ENCODE results near the gene CNGA3. TPM values are rescaled to one million over a fixed set of nuclear protein-coding genes. Genes with fewer than 3 reads are reported as not detected.
"Not testable (repeated sequence)": the region's sequence is repeated elsewhere in the genome, so short reads cannot be mapped to it uniquely, and the experiment has no call there.

Gene CNGA3
- total RNA-seq, 1 experiment from 2014 or later: 0.08 TPM

DNA sequence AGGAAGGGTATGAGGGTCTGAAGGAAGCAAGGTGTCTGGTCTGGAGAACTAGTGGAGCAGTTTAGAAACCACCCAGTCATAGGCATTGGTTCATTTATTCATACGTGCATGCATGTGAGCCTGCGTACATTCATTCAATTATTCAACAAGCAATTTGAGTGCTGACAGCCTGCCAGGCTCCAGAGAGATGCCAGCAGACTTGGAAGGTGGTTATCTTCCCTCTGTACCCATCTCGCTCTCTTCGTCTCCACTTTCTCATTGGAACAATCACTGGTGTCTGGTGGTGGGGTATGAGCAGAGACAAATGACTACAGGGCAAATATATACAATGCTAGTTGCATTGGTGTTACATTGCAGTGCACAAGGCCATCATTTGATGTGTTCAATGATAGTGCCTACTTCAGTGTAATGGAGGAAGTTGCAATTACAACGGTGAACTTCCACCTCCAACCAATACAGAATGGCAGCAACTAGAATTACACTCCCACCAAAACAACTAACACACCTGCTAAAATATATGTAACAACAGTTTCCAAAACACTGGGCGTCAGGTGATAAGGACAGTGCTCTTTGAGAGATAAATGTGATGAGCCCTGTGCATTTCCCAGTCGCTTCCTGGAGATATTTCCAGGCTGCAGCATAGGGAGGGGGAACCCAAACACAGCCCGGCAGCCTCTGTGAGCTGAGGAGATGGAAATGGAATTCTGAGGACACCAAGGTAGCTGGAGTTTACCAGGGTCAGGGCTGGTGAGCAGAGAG, 32.6 kb upstream of the CNGA3 start:
- Histone ChIP-seq H3K36me3 (no peaks in the 10 kb centered on the region), H3K27ac (no peak overlapping the region), H3K27me3 (no peaks in the 10 kb centered on the region), H3K4me1 (no peaks in the 10 kb centered on the region), H3K4me3 (no peak overlapping the region), H3K9me3 (replicated peaks) (no peaks in the 10 kb centered on the region)
- no peak for DNase-seq

GRCh38 chr2:98314251-98314650, 32.0 kb upstream of the CNGA3 start:
- Histone ChIP-seq H3K4me3 (no peak overlapping the region), H3K27me3 (no peaks in the 10 kb centered on the region), H3K9me3 (replicated peaks) (no peaks in the 10 kb centered on the region; the same call in 1 of the 2 replicates), H3K27ac (no peak overlapping the region), H3K4me1 (no peaks in the 10 kb centered on the region), H3K36me3 (no peaks in the 10 kb centered on the region)
- DNase-seq: no peak

GRCh38 chr2:98315957-98316356, 30.3 kb upstream of the CNGA3 start:
- H3K27ac ChIP-seq: no peak overlapping the region
- no peaks in the 10 kb centered on the region for H3K27me3 ChIP-seq
- no peak overlapping the region for H3K4me3 ChIP-seq
- no peaks in the 10 kb centered on the region for H3K4me1 ChIP-seq
- H3K36me3 ChIP-seq: no peaks in the 10 kb centered on the region
- H3K9me3 ChIP-seq (replicated peaks): peaks cover 8% of the 10 kb centered on the region
- no peak for DNase-seq

DNA sequence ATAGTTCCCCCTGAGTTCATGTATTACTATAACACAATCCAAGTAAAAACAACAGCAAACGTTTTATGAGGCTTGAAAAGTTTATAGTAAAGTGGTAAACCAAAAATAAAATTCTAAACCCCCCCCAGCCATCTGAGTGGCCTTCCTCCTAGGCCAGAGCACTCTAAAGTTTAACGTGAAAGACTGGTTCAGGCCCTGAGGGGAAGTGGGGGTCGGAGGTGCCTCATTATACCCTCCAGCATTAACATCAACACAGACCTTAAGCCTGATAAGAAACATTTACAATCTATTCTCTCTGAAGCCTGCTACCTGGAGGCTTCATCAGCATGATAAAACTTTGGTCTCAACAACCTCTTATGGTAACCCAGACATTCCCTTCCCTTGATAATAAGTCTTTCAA, 29.0 kb upstream of the CNGA3 start:
- Histone ChIP-seq H3K9me3 (replicated peaks) (peaks cover 8% of the 10 kb centered on the region), H3K4me1 (no peaks in the 10 kb centered on the region), H3K36me3 (no peaks in the 10 kb centered on the region), H3K27ac (no peak overlapping the region), H3K4me3 (no peak overlapping the region), H3K27me3 (no peaks in the 10 kb centered on the region)
- no peak for DNase-seq

- not testable (repeated sequence) for H3K27ac ChIP-seq; H3K4me3 ChIP-seq; H3K4me1 ChIP-seq; H3K27me3 ChIP-seq; DNase-seq; H3K9me3 ChIP-seq (replicated peaks); H3K36me3 ChIP-seq
Observed at GRCh38 chr2:98320171-98320570, 26.1 kb upstream of the CNGA3 start.

DNA sequence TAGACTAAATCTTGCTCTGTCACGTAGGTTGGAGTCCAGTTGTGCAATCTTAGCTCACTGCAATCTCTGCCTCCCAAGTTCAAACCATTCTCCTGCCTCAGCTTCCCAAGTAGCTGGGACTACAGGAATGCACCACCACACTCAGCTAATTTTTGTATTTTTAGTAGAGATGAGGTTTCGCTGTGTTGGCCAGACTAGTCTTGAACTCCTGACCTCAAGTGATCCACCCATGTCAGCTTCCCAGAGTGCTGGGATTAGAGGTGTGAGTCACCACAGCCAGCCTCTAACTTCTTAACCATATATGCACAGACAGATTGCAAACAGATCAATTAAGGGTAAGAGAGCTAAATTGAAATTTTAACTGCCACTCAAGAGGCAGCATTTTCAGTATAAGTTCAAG, 22.1 kb upstream of the CNGA3 start:
- peaks cover 13% of the 10 kb centered on the region for H3K9me3 ChIP-seq (replicated peaks)
- no peak overlapping the region for H3K4me3 ChIP-seq
- no peaks in the 10 kb centered on the region for H3K36me3 ChIP-seq
- peak in 1 of 2 experiments; percentile 18 for DNase-seq
- H3K27me3 ChIP-seq: no peaks in the 10 kb centered on the region
- H3K4me1 ChIP-seq: no peaks in the 10 kb centered on the region
- no peak overlapping the region for H3K27ac ChIP-seq

- H3K9me3 ChIP-seq (replicated peaks): peaks cover 6% of the 10 kb centered on the region; the same call in 1 of the 2 replicates
- peak overlapping the region; percentile 47 for H3K27ac ChIP-seq
- H3K27me3 ChIP-seq: no peaks in the 10 kb centered on the region
- H3K4me3 ChIP-seq: no peak overlapping the region
- H3K36me3 ChIP-seq: no peaks in the 10 kb centered on the region
- peak; percentile 67 to 78 for DNase-seq
- no peaks in the 10 kb centered on the region for H3K4me1 ChIP-seq
Observed at GRCh38 chr2:98327776-98328175, 18.5 kb upstream of the CNGA3 start.

DNA sequence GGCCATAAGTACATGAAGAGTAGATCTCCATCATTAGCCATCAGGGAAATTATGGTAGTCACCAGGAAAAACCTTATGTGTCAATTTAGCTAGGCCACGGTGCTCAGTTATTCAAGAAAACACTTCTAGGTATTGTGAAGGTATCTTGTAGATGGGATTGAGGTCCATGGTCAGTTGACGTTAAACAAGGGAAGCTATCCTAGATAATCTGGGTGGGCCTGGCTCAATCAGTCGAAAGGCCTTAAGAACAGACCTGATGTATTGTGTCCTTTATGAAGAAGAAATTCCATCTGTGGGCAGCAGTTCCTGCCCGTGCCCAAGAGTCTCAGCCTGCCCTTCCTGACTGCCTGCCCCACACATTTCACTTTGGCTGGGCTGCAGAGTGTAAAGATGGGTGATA, 16.7 kb upstream of the CNGA3 start:
- no peaks in the 10 kb centered on the region for H3K36me3 ChIP-seq
- H3K27ac ChIP-seq: no peak overlapping the region
- DNase-seq: no peak
- H3K4me3 ChIP-seq: no peak overlapping the region
- no peaks in the 10 kb centered on the region for H3K4me1 ChIP-seq
- H3K27me3 ChIP-seq: no peaks in the 10 kb centered on the region
- peaks cover 6% of the 10 kb centered on the region; the same call in 1 of the 2 replicates for H3K9me3 ChIP-seq (replicated peaks)

DNA sequence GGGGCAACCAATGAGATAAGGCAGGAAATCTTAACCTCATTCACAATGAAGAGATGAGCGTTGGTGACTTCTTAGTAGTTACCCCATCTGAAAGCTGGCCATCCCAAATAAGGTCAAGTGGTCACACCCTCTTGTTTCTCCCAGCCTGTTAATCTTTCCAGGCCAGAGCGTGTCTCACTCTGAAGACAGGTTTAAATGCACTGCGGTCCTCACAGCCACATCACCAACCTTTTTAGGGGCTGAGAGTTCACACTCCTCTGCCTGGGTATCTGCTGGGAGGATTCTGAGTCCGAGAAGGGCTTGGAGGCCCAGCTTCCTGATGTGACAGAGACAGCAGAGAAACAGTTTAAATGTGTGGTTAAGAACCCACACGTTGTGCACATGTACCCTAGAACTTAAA, 13.3 kb upstream of the CNGA3 start:
- peaks cover 6% of the 10 kb centered on the region; the same call in 1 of the 2 replicates for H3K9me3 ChIP-seq (replicated peaks)
- H3K36me3 ChIP-seq: no peaks in the 10 kb centered on the region
- no peaks in the 10 kb centered on the region for H3K4me1 ChIP-seq
- no peak for DNase-seq
- no peak overlapping the region for H3K4me3 ChIP-seq
- no peaks in the 10 kb centered on the region for H3K27me3 ChIP-seq
- H3K27ac ChIP-seq: no peak overlapping the region

DNA sequence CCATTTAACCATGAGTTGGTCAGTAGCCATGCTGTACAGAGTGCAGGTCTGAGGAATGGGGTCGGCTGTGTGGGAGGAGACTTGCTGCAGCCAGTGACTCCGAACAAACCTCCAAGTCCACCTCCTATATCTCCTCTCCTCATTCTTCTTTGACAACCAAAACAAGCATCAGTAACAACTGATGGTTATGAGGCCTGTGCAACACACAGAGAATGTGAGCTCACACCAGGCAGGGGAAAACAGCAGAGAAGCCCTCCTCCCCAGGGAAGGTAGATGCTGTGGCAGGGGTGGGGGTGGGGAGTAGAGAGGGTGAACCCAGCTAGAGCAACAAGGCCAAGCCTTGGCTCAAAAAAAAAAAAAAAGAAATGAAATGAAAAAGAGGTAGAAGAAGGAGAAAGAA, 12.3 kb upstream of the CNGA3 start:
- no peaks in the 10 kb centered on the region for H3K36me3 ChIP-seq
- H3K27ac ChIP-seq: no peak overlapping the region
- no peaks in the 10 kb centered on the region for H3K4me1 ChIP-seq
- no peaks in the 10 kb centered on the region for H3K27me3 ChIP-seq
- peaks cover 2% of the 10 kb centered on the region; the same call in 1 of the 2 replicates for H3K9me3 ChIP-seq (replicated peaks)
- no peak for DNase-seq
- H3K4me3 ChIP-seq: no peak overlapping the region

DNA sequence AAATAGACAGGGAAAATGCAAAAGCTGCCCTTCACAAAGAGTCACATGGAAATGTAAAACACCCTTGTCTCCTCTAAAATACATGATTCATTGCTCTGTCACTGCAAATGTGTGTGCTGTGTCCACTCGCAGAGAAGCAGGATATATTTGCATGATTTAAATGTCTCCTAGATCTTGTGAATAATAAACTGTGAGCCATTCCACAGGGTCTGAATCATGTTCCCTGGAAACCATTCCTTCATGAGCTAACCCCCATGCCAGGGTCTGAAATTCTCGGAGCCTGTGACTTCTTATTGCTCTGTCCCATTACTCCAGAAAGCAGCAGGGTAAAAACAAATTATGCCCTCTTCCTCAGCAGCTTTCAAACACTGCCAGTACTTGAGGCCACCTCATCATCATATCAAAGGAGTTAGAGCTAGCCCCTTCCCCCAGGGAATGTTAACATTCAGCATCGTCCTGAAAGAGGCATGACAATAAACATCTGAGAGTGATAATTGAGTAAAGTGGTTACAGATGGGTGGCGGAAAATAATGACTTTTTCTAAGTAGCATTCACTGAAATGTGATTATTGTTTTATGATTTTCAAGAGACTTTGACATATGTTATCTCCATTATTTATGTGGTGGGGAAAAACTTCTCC, 11.7 kb upstream of the CNGA3 start:
- no peak for DNase-seq
- no peaks in the 10 kb centered on the region for H3K36me3 ChIP-seq
- no peaks in the 10 kb centered on the region for H3K9me3 ChIP-seq (replicated peaks)
- H3K4me1 ChIP-seq: no peaks in the 10 kb centered on the region
- no peaks in the 10 kb centered on the region for H3K27me3 ChIP-seq
- H3K4me3 ChIP-seq: no peak overlapping the region
- no peak overlapping the region for H3K27ac ChIP-seq

- no peak overlapping the region for H3K4me3 ChIP-seq
- H3K36me3 ChIP-seq: no peaks in the 10 kb centered on the region
- no peak overlapping the region for H3K27ac ChIP-seq
- no peaks in the 10 kb centered on the region for H3K4me1 ChIP-seq
- no peaks in the 10 kb centered on the region for H3K9me3 ChIP-seq (replicated peaks)
- no peak for DNase-seq
- no peaks in the 10 kb centered on the region for H3K27me3 ChIP-seq
Observed at GRCh38 chr2:98335271-98335670, 11.0 kb upstream of the CNGA3 start.

DNA sequence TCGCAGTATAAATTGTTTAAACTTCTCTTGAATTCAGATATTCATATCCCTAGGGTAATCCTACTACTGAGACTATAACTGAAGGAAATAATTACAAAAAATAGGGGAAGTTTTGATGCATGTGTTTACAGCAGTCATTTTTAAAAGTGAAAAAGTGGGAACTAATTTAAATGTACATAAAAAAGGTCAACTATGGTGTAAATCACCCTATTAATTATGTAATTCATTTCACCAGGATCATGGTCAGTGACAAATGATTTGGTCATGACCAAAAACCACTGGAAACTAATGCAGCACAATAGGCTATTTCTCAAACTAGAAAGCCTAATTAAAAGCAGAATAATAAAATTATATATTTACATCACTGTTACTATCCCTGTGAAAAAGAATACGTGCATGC, 5.0 kb upstream of the CNGA3 start:
- DNase-seq: no peak
- no peaks in the 10 kb centered on the region for H3K27me3 ChIP-seq
- H3K4me3 ChIP-seq: no peak overlapping the region
- H3K9me3 ChIP-seq (replicated peaks): no peaks in the 10 kb centered on the region
- H3K36me3 ChIP-seq: no peaks in the 10 kb centered on the region
- H3K27ac ChIP-seq: no peak overlapping the region
- no peaks in the 10 kb centered on the region for H3K4me1 ChIP-seq

DNA sequence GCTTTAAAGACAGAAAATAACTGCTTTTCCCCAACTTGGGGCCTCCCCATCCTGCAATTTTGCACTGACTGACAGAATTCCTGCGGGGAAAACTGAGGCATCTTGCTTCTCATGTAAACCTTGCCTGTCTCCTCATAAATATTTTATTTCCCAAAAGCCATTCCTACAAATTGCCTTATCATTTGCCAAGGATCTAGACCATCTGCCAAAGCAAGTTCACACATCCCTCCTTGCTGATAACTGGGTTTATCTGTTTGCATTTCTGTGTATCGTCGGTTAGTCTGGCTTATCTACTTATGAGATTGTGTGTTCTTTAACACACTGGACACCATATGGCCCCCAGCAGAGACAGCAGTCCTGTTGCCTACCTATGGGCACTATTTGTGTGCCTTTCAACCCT, 3.0 kb upstream of the CNGA3 start:
- no peaks in the 10 kb centered on the region for H3K4me1 ChIP-seq
- no peak overlapping the region for H3K4me3 ChIP-seq
- no peak overlapping the region for H3K27ac ChIP-seq
- no peaks in the 10 kb centered on the region for H3K9me3 ChIP-seq (replicated peaks)
- DNase-seq: no peak
- H3K36me3 ChIP-seq: no peaks in the 10 kb centered on the region
- H3K27me3 ChIP-seq: no peaks in the 10 kb centered on the region

DNA sequence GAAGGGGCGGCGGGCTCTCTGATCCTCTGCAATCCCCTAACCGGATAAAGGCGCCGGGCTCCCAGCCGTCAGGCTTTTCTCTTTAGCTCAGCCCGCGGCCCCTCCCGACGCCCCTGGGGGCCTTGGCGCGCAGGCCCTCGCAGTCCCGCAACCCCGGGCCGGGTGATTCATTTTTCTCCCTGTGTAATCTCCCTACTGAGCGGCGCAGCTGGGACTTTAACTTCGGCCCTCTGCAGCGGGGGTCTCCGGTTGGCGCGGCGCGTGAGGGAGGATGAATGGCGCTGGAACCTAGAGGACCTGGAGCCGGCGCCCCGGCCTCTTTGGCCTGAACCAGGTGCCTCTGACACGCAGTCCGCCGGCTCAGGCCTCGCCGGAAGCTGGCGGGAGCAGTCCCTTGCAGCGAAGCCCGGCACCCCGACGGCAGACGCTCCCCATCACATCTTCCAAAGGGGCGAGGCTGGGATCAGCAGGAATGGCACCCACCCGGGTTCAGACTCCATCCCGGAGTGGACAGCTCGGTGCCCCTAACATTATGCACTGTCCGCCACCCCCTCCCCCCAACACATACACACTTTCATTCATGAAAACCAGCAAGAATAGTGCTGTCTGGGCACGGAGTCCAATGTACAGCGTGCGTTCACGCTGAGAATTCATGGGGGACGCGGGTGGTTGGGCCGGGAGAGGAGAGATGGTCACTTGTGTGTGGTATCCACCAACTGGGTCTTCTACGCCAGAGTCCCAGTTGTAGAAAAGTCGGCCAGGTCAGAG, 1.2 kb downstream of the CNGA3 start:
- Histone ChIP-seq H3K4me1 (no peaks in the 10 kb centered on the region), H3K9me3 (replicated peaks) (no peaks in the 10 kb centered on the region), H3K27ac (no peak overlapping the region), H3K27me3 (no peaks in the 10 kb centered on the region), H3K36me3 (no peaks in the 10 kb centered on the region), H3K4me3 (no peak overlapping the region)
- DNase-seq: no peak

Measured in SJCRH30 (cell line).